ENCODE results near the gene ATP1B1.

Gene ATP1B1

DNA sequence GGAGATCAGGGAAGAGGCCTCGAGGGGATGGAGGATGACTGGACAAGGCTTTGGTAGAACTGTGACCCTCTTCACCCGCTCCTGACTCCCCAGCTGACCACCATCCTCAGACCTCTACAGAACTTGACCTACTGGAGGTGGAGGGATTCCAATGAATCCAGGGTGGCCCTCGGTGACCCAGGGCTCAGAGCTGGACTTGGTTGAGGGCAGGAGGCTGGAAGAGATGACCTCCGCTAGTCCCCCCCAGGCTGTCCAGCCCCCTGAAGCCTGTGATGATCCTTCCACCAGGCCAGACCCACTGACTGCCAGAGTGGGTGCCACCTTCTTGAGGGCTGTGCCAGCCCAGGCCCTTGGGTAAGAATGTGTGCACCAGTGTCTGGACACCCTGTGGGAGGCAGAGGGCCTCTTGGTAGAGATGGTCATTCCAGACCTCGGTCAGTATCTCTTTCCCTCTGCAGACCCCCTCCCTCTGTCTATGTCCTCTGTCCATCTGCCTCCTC is 44.9 kb downstream of the ATP1B1 start:
- no peak for DNase-seq (ENCODE audit: extremely low read depth, low read depth)
- no peak overlapping the region for H3K4me3 ChIP-seq (replicated peaks; ENCODE audit: low read depth, low read length)
- TF ChIP-seq, protein P1, sequence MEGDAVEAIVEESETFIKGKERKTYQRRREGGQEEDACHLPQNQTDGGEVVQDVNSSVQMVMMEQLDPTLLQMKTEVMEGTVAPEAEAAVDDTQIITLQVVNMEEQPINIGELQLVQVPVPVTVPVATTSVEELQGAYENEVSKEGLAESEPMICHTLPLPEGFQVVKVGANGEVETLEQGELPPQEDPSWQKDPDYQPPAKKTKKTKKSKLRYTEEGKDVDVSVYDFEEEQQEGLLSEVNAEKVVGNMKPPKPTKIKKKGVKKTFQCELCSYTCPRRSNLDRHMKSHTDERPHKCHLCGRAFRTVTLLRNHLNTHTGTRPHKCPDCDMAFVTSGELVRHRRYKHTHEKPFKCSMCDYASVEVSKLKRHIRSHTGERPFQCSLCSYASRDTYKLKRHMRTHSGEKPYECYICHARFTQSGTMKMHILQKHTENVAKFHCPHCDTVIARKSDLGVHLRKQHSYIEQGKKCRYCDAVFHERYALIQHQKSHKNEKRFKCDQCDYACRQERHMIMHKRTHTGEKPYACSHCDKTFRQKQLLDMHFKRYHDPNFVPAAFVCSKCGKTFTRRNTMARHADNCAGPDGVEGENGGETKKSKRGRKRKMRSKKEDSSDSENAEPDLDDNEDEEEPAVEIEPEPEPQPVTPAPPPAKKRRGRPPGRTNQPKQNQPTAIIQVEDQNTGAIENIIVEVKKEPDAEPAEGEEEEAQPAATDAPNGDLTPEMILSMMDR (IDR thresholded peaks at IDR 0.05; ENCODE audit: low read depth, low read length, missing control alignments): no peak

DNA sequence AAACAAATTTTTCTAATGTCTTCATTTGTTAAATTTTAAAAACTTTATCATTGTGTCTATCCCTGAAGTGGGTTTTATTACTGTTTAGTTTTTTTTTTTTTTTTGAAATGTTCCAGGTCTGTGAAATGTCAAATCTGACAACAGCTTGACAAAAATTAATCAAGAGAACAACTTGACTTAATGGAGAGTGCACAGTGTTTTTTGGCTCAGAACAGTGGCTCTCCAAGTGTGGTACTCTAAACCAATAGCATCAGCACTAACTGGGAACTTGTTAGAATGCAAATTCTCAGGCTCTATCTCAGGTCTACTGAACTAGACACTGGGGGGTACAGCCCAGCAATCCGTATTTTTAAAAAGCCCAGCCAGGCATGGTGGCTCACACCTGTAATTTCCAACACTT is 49.2 kb downstream of the ATP1B1 start:
- TF ChIP-seq, protein P1 (IDR thresholded peaks at IDR 0.05; ENCODE audit: low read depth, low read length, missing control alignments): no peak
- no peak for DNase-seq (ENCODE audit: extremely low read depth, low read depth)

DNA sequence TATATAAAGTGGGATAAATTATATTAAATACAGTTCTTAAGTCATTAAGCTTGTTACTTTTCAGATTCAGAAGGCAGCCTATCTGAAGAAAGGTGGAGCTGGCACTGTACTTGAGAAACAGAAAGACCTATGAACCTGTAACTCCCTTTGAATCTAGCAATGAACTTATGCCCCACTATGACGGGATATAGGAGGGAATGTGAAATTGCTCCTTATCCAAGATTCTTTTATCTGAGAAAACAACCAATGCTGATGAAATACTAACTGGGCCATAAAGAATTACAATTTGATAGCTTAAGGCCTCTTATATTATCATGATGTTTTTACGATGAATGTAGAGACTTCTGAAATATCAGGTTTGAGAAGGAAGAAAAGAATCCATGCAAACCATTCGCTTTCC is 50.1 kb downstream of the ATP1B1 start:
- DNase-seq (ENCODE audit: extremely low read depth, low read depth): no peak
- TF ChIP-seq, protein P1 (IDR thresholded peaks at IDR 0.05; ENCODE audit: low read depth, low read length, missing control alignments): no peak

More for the DNA sequence above, 49.2 kb downstream of the ATP1B1 start:
- no peak overlapping the region for H3K4me3 ChIP-seq (replicated peaks; ENCODE audit: low read depth, low read length)

DNA sequence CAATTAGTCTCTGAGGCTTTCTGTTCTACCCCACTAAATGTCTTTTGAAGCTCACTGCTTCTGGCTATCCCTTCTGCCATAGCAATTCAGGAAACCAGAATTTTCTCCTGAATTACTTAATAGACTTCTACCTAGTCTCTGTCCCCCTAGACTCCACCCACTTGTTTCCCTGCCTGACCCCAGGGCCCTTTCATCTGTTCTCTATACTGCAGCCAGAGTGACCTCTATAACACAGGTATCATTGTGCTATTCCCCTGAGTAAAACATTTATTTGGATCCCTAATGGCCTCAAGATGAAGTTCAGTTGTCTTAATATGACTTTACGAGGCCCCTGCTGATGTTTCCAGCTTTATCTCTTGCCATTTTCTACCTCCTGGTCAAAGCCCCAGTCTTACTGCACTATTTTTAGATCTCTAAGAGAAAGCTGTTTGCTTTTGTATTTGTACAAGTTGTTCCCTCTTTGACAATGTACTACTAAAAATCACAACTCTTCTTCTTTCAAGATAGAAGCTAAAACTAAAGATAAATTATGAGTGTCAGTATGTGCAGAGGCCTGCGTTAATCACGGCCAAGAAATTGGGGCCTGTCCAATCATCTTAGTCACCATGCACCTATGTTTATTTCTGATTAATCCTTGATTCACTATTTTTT is 54.5 kb downstream of the ATP1B1 start:
- DNase-seq (ENCODE audit: extremely low read depth, low read depth): no peak
- TF ChIP-seq, protein P1 (IDR thresholded peaks at IDR 0.05; ENCODE audit: low read depth, low read length, missing control alignments): no peak
- no peak overlapping the region for H3K4me3 ChIP-seq (replicated peaks; ENCODE audit: low read depth, low read length)

More for the DNA sequence above, 50.1 kb downstream of the ATP1B1 start:
- no peak overlapping the region for H3K4me3 ChIP-seq (replicated peaks; ENCODE audit: low read depth, low read length)

DNA sequence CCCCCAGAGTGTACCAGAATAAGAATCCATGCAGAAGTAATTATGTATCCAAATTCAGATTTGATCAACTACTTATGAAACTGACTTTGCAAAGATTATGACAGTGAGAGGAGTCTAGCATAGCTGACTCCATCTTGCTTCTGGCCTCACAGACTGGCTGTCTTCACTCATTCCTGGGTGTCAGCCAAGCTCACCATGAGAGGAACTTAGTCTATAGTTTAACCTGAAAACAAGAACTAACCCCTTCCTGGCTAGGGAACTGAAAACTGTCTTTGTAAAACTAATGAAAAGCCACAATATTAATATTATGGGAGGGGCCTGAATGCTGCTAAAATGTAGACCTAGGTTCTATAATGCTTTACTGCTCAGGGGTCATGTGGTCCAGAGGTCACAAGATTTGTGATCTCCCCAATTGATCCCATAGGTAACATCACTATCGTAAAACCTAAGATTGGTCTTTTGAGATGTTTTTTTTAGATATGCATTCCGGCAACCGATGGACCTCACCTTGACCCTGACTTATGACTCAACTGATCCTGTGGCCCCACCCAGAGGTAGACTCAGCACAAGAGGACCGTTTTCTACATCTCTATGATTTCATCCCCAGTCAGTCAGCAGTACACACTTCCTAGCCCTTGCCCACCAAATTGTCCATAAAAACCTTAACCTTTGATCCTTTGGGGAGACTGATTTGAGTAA is 55.2 kb downstream of the ATP1B1 start:
- no peak for DNase-seq (ENCODE audit: extremely low read depth, low read depth)
- TF ChIP-seq, protein P1 (IDR thresholded peaks at IDR 0.05; ENCODE audit: low read depth, low read length, missing control alignments): no peak

DNA sequence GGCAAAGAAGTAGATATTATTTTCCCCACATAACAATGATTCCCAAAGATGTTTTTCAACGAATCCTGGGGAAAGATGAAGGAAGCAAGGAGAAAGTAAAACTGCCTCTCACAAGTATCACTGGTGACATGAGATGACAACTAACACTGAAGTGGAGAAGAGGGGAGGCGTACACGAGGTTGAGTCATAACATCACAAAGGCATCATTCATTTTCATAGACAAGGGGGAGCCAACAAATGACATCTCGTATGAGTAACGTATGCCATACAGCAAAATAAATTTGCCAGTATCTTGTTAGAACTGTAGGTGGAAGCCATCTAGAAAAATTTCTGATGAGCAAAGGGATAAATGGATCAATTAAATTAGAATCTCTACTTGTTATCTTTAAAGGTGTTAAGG is 56.6 kb downstream of the ATP1B1 start:
- no peak for DNase-seq (ENCODE audit: extremely low read depth, low read depth)
- no peak overlapping the region for H3K4me3 ChIP-seq (replicated peaks; ENCODE audit: low read depth, low read length)
- TF ChIP-seq, protein P1 (IDR thresholded peaks at IDR 0.05; ENCODE audit: low read depth, low read length, missing control alignments): no peak

More for the DNA sequence above, 55.2 kb downstream of the ATP1B1 start:
- H3K4me3 ChIP-seq (replicated peaks; ENCODE audit: low read depth, low read length): no peak overlapping the region

Measured in HFF-Myc (cell line).